Vagina (tissue), 2 donors: ENCODE measurements around the gene APBA1. TPM values are rescaled to one million over a fixed set of nuclear protein-coding genes. Genes with fewer than 3 reads are reported as not detected.
"Not testable (repeated sequence)": the region's sequence is repeated elsewhere in the genome, so short reads cannot be mapped to it uniquely, and the experiment has no call there.

ENCODE experiments used
- DNase-seq, 2 donors: peaks; one replicate each; pipeline ENCODE4 v3.0.0-alpha.2; 2017; ENCODE audit errors: extremely low spot score in 2 of 2
- H3K27ac ChIP-seq: fragments of 200-600 bp; sonication (generic); one replicate; pipeline ENCODE4 v1.5.1; 2019
- H3K27me3 ChIP-seq: fragments of 200-600 bp; sonication (generic); one replicate; pipeline ENCODE4 v1.5.1; 2019
- H3K36me3 ChIP-seq, 2 donors: fragments of 200-600 bp; sonication (generic); one replicate each; pipeline ENCODE4 v1.5.1; 2017 to 2019
- H3K4me1 ChIP-seq: fragments of 200-600 bp; sonication (generic); one replicate; pipeline ENCODE4 v1.5.1; 2019
- H3K4me3 ChIP-seq, 2 donors: fragments of 200-600 bp; sonication (generic); 1 replicate in 1 of 2; 2 replicates in 1 of 2; pipeline ENCODE4 v1.5.1; 2016 to 2019
- H3K9me3 ChIP-seq: fragments of 200-600 bp; sonication (generic); one replicate; pipeline ENCODE4 v1.5.1; 2019
- CTCF ChIP-seq, 3 experiments: fragments of 450-650 bp in 2 of 3; fragments of 200-600 bp in 1 of 3; sonication (generic) in 1 of 3; IDR thresholded peaks; one replicate each; pipeline ENCODE4 v1.5.1; 2017 to 2019; ENCODE audit warnings: antibody characterized with exemption in 3 of 3, mild to moderate bottlenecking in 2 of 3, moderate library complexity in 2 of 3
- POLR2A ChIP-seq, 2 donors: fragments of 450-650 bp; IDR thresholded peaks; one replicate each; pipeline ENCODE4 v1.6.1; 2017; ENCODE audit warnings: antibody characterized with exemption in 2 of 2, mild to moderate bottlenecking in 2 of 2, moderate library complexity in 2 of 2
- POLR2AphosphoS5 ChIP-seq, 2 donors: sonication (generic); formaldehyde crosslinking; IDR thresholded peaks; one replicate each; pipeline ENCODE4 v1.9.0; 2017; ENCODE audit warnings: antibody characterized with exemption in 2 of 2, mild to moderate bottlenecking in 2 of 2, low read depth in 1 of 2; ENCODE audit not compliant: insufficient read depth in 1 of 2
- intact Hi-C: fragments of 100-400 bp; cut with DNase I; formaldehyde crosslinking; loops from one replicate; pipeline ENCODE4 v1.15.1; 2023
- total RNA-seq: library from RNA; depleted of rRNA; stranded (reverse); fragments of >200 nt; gene quantifications from one replicate; pipeline ENCODE4 v1.2.3, GENCODE V29; 2016

The APBA1 gene
- total RNA-seq, 1 donor from 2014 or later = 13.3 TPM

GRCh38 chr9:69443178-69443577 is 229.0 kb downstream of the APBA1 start:
- Histone ChIP-seq H3K4me1 (no peaks in the 10 kb centered on the region), H3K9me3 (no peaks in the 10 kb centered on the region), H3K27me3 (no peaks in the 10 kb centered on the region), H3K4me3 (no peak overlapping the region), H3K36me3 (peaks cover 0 to 5% of the 10 kb centered on the region in 2 donors), H3K27ac (no peak overlapping the region)
- no peak for TF ChIP-seq POLR2A (IDR thresholded peaks at IDR 0.05)
- TF ChIP-seq POLR2AphosphoS5 (IDR thresholded peaks at IDR 0.05; ENCODE audit: insufficient read depth in 1 of 2, low read depth in 1 of 2) = no peak
- no peak for TF ChIP-seq CTCF (IDR thresholded peaks at IDR 0.05)
- no peak for DNase-seq
- intact Hi-C loops = no loop called here

GRCh38 chr9:69442486-69442885 is 229.7 kb downstream of the APBA1 start:
- no peak for TF ChIP-seq POLR2AphosphoS5 (IDR thresholded peaks at IDR 0.05; ENCODE audit: insufficient read depth in 1 of 2, low read depth in 1 of 2)
- no peak for TF ChIP-seq POLR2A (IDR thresholded peaks at IDR 0.05)
- no peak for TF ChIP-seq CTCF (IDR thresholded peaks at IDR 0.05)
- no peaks in the 10 kb centered on the region for H3K9me3 ChIP-seq
- H3K27ac ChIP-seq = no peak overlapping the region
- intact Hi-C loops = no loop called here
- DNase-seq = no peak
- H3K27me3 ChIP-seq = no peaks in the 10 kb centered on the region
- H3K4me3 ChIP-seq = no peak overlapping the region
- no peaks in the 10 kb centered on the region for H3K4me1 ChIP-seq
- H3K36me3 ChIP-seq = peaks cover 0 to 5% of the 10 kb centered on the region in 2 donors

GRCh38 chr9:69440254-69440955 is 231.8 kb downstream of the APBA1 start:
- H3K27me3 ChIP-seq, H3K4me3 ChIP-seq, H3K9me3 ChIP-seq, intact Hi-C loops, H3K36me3 ChIP-seq, H3K4me1 ChIP-seq, H3K27ac ChIP-seq, DNase-seq: not testable (repeated sequence)

GRCh38 chr9:69439654-69440053 is 232.5 kb downstream of the APBA1 start:
- H3K4me3 ChIP-seq, H3K27me3 ChIP-seq, H3K4me1 ChIP-seq, H3K27ac ChIP-seq, H3K36me3 ChIP-seq, intact Hi-C loops, H3K9me3 ChIP-seq, DNase-seq: not testable (repeated sequence)

GRCh38 chr9:69433968-69434367 is 238.2 kb downstream of the APBA1 start:
- TF ChIP-seq POLR2A (IDR thresholded peaks at IDR 0.05) (no peak), POLR2AphosphoS5 (IDR thresholded peaks at IDR 0.05; ENCODE audit: insufficient read depth in 1 of 2, low read depth in 1 of 2) (no peak), CTCF (IDR thresholded peaks at IDR 0.05) (no peak)
- DNase-seq = no peak
- Histone ChIP-seq H3K4me3 (no peak overlapping the region), H3K4me1 (no peaks in the 10 kb centered on the region), H3K9me3 (no peaks in the 10 kb centered on the region), H3K27ac (no peak overlapping the region), H3K27me3 (no peaks in the 10 kb centered on the region), H3K36me3 (no peaks in the 10 kb centered on the region)
- intact Hi-C loops = no loop called here

GRCh38 chr9:69433392-69433791 is 238.8 kb downstream of the APBA1 start:
- intact Hi-C loops = no loop called here
- TF ChIP-seq POLR2AphosphoS5 (IDR thresholded peaks at IDR 0.05; ENCODE audit: insufficient read depth in 1 of 2, low read depth in 1 of 2) (no peak), POLR2A (IDR thresholded peaks at IDR 0.05) (no peak), CTCF (IDR thresholded peaks at IDR 0.05) (no peak)
- DNase-seq = no peak
- Histone ChIP-seq H3K27me3 (no peaks in the 10 kb centered on the region), H3K36me3 (no peaks in the 10 kb centered on the region), H3K4me1 (no peaks in the 10 kb centered on the region), H3K27ac (no peak overlapping the region), H3K9me3 (no peaks in the 10 kb centered on the region), H3K4me3 (no peak overlapping the region)
